GM12874 (cell line): ENCODE measurements around the gene SPG7.

Experiments
- CTCF ChIP-seq: IDR thresholded peaks from 2 replicates; pipeline ENCODE4 v1.5.1; 2011; ENCODE audit warnings: low read depth, mild to moderate bottlenecking, control low read depth, low read length, moderate library complexity; ENCODE audit not compliant: insufficient read depth

Gene SPG7

GRCh38 chr16:89605186-89605970 lies 97.2 kb downstream of the SPG7 start:
- TF ChIP-seq CTCF, result no peak

GRCh38 chr16:89606006-89606405 lies 97.8 kb downstream of the SPG7 start:
- no peak for TF ChIP-seq CTCF
